PFSK-1 (cell line): ENCODE data around the gene CNOT3.

Source experiments
- FOXP2 ChIP-seq: optimal IDR thresholded peaks from 2 replicates; pipeline ENCODE3; 2011; ENCODE audit warnings: borderline replicate concordance, control low read depth, inconsistent platforms; ENCODE audit not compliant: insufficient read depth; ENCODE audit errors: extremely low read length, extremely low read depth
- POLR2AphosphoS5 ChIP-seq: IDR thresholded peaks from 2 replicates; pipeline ENCODE4 v1.6.1; 2012; ENCODE audit warnings: low read depth, mild to moderate bottlenecking, control low read depth, low read length, moderate library complexity
- SIN3A ChIP-seq: IDR thresholded peaks from 2 replicates; pipeline ENCODE4 v1.6.1; 2012; ENCODE audit warnings: mild to moderate bottlenecking, low read length, moderate library complexity, borderline replicate concordance; ENCODE audit not compliant: insufficient read depth
- TAF1 ChIP-seq: IDR thresholded peaks from 2 replicates; pipeline ENCODE4 v1.6.1; 2012; ENCODE audit warnings: low read length, control low read depth, borderline replicate concordance; ENCODE audit not compliant: insufficient read depth
- TF ChIP-seq, protein P1 (sequence below), 2 experiments: IDR thresholded peaks; 2 replicates each; pipeline versions ENCODE4 v1.6.1 to v1.8.0; 2011 to 2012; ENCODE audit warnings: low read depth in 2 of 2, low read length in 2 of 2, control low read depth in 1 of 2, inconsistent platforms in 1 of 2, mild to moderate bottlenecking in 1 of 2, moderate library complexity in 1 of 2; ENCODE audit not compliant: insufficient read depth in 1 of 2

Gene CNOT3

DNA sequence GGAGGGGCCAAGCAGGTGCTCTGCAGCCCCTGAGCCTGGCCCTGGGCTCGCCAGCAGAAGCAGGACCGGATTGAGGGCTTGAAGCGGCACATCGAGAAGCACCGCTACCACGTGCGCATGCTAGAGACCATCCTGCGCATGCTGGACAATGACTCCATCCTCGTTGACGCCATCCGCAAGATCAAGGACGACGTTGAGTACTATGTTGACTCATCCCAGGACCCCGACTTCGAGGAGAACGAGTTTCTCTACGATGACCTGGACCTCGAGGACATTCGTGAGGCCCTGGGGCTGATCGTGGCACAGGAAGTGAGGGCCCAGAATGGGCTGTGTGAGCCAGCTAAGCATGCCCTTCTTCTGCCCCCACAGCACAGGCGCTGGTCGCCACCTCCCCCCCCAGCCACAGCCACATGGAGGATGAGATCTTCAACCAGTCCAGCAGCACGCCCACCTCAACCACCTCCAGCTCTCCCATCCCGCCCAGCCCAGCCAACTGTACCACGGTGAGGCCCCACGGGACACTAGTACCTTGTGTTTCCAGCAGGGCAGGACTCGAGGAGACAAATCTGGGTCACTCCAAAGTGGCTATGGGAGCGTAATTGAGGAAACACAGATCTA is 8.1 kb downstream of the CNOT3 start:
- no peak for TF ChIP-seq POLR2AphosphoS5
- TF ChIP-seq SIN3A = no peak
- TF ChIP-seq, protein P1, sequence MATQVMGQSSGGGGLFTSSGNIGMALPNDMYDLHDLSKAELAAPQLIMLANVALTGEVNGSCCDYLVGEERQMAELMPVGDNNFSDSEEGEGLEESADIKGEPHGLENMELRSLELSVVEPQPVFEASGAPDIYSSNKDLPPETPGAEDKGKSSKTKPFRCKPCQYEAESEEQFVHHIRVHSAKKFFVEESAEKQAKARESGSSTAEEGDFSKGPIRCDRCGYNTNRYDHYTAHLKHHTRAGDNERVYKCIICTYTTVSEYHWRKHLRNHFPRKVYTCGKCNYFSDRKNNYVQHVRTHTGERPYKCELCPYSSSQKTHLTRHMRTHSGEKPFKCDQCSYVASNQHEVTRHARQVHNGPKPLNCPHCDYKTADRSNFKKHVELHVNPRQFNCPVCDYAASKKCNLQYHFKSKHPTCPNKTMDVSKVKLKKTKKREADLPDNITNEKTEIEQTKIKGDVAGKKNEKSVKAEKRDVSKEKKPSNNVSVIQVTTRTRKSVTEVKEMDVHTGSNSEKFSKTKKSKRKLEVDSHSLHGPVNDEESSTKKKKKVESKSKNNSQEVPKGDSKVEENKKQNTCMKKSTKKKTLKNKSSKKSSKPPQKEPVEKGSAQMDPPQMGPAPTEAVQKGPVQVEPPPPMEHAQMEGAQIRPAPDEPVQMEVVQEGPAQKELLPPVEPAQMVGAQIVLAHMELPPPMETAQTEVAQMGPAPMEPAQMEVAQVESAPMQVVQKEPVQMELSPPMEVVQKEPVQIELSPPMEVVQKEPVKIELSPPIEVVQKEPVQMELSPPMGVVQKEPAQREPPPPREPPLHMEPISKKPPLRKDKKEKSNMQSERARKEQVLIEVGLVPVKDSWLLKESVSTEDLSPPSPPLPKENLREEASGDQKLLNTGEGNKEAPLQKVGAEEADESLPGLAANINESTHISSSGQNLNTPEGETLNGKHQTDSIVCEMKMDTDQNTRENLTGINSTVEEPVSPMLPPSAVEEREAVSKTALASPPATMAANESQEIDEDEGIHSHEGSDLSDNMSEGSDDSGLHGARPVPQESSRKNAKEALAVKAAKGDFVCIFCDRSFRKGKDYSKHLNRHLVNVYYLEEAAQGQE (IDR thresholded peaks at IDR 0.05; ENCODE audit: insufficient read depth in 1 of 2, low read depth in 2 of 2, low read length in 2 of 2) = no peak
- TF ChIP-seq TAF1 = no peak
- no peak for TF ChIP-seq FOXP2

DNA sequence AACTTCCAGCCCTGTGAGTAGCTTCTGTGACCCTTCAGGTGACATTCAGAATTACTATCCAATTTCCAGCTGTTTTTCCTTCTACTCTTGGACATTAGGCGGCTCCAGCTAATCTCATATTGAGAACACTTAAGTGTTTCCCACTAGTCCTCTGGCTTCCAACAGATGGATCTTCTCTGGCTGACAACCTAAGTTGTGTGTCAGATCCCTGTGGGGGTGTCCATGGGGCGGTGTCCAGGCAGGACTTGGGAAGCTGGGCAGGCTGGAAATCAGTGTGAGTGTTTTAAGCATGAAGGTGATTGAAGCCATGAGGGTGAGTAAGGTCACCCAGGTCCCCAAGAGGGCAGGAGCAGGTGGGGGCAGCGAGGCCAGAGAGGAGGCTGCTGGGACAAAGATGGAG is 10.1 kb downstream of the CNOT3 start:
- TF ChIP-seq FOXP2 (no peak), TAF1 (no peak), SIN3A (no peak), POLR2AphosphoS5 (no peak)
- TF ChIP-seq, protein P1 (IDR thresholded peaks at IDR 0.05; ENCODE audit: insufficient read depth in 1 of 2, low read depth in 2 of 2, low read length in 2 of 2) = no peak

DNA sequence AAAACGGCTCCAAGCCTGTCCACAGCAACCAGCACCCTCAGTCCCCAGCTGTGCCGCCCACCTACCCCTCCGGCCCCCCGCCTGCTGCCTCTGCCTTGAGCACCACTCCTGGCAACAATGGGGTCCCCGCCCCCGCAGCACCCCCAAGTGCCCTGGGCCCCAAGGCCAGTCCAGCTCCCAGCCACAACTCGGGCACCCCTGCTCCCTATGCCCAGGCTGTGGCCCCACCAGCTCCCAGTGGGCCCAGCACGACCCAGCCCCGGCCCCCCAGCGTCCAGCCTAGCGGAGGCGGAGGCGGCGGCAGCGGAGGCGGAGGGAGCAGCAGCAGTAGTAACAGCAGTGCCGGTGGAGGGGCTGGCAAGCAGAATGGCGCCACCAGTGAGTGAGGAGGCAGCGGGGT is 10.6 kb downstream of the CNOT3 start:
- TF ChIP-seq TAF1 = no peak
- TF ChIP-seq SIN3A = no peak
- TF ChIP-seq, protein P1 (IDR thresholded peaks at IDR 0.05; ENCODE audit: insufficient read depth in 1 of 2, low read depth in 2 of 2, low read length in 2 of 2) = no peak
- no peak for TF ChIP-seq POLR2AphosphoS5
- no peak for TF ChIP-seq FOXP2

DNA sequence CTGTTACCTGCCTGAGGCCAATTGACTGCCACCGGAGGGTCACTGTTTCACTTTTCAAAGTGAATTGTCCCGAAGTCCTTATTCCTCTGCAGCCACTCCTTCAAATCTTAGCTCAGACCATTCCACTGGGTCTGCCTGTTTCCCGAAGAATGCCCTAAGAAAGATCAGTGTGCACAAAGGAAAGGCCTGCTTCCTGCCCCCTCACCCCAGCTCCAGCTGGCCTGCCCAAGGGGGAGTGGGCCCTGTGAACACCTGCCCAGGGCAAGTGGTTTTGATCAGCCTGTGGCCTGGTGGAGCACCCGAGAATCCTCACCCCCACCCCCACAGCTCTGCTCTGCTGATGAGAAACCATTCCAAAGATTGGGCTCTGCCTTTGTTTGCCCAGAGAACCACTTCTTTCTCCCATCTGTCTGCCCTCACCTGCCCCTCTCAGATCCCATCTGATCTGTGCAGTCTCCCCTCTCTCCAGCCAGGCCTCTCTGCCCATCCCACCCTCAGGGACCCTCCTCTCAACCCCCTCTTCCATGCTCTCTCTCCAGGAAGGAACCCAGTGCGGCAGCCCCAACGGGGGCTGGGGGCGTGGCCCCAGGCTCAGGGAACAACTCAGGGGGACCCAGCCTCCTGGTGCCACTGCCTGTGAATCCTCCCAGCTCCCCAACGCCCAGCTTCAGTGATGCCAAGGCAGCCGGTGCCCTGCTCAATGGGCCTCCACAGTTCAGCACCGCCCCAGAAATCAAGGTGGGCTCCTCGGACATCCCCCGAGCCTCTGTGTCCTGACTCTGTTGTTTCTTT is 11.7 kb downstream of the CNOT3 start:
- TF ChIP-seq POLR2AphosphoS5 (no peak), TAF1 (no peak), FOXP2 (no peak), SIN3A (no peak)
- TF ChIP-seq, protein P1 (IDR thresholded peaks at IDR 0.05; ENCODE audit: insufficient read depth in 1 of 2, low read depth in 2 of 2, low read length in 2 of 2) = no peak
